Lower lobe of right lung (tissue), 2 donors: ENCODE data around the gene RPE65. TPM values are rescaled to one million over a fixed set of nuclear protein-coding genes. Genes with fewer than 3 reads are reported as not detected.

Experiments used
- ATAC-seq, 2 donors: fragments of 200-7000 bp; cut with Tn5 transposase; one replicate each; pipeline ENCODE4 v1.9.1; 2020 to 2022; ENCODE audit warnings: mild to moderate bottlenecking in 2 of 2, moderate library complexity in 2 of 2
- DNase-seq: peaks from one replicate; pipeline ENCODE4 v3.0.0-alpha.2; 2020
- H3K27ac ChIP-seq: fragments of 200-600 bp; one replicate; pipeline ENCODE4 v1.8.0; 2022
- H3K27me3 ChIP-seq: fragments of 200-600 bp; one replicate; pipeline ENCODE4 v1.8.0; 2022; ENCODE audit warnings: low read depth
- H3K36me3 ChIP-seq: fragments of 200-600 bp; one replicate; pipeline ENCODE4 v1.8.0; 2022; ENCODE audit warnings: mild to moderate bottlenecking
- H3K4me1 ChIP-seq: fragments of 200-600 bp; one replicate; pipeline ENCODE4 v1.8.0; 2022
- H3K4me3 ChIP-seq: fragments of 200-600 bp; one replicate; pipeline ENCODE4 v1.8.0; 2022; ENCODE audit warnings: mild to moderate bottlenecking
- H3K9me3 ChIP-seq: fragments of 200-600 bp; one replicate; pipeline ENCODE4 v1.8.0; 2022
- CTCF ChIP-seq: fragments of 200-600 bp; IDR thresholded peaks from one replicate; pipeline ENCODE4 v1.8.0; 2022; ENCODE audit warnings: antibody characterized with exemption, mild to moderate bottlenecking
- intact Hi-C: fragments of 100-400 bp; cut with DNase I; formaldehyde crosslinking; loops from one replicate; pipeline ENCODE4 v1.11.0; 2022
- total RNA-seq: library from RNA; stranded (reverse); fragmentation: NEBNext Ultra II Directional; extraction: Animal tissue kit (Norgen Biotek cat#: 25700); gene quantifications from one replicate; pipeline ENCODE4 v1.2.1, GENCODE V29; 2021
- donor health status: DM: no; HTN: yes; CAD: no; lungs with severe emphysema.

Gene RPE65
- total RNA-seq, 1 donor from 2014 or later: not detected

GRCh38 chr1:68379085-68379478 lies 70.7 kb downstream of the RPE65 start:
- no peaks in the 10 kb centered on the region for H3K9me3 ChIP-seq
- ATAC-seq: no peak
- H3K27ac ChIP-seq: no peak overlapping the region
- intact Hi-C loops: no loop called here
- H3K4me3 ChIP-seq: no peak overlapping the region
- no peak for TF ChIP-seq CTCF
- no peak for DNase-seq
- H3K36me3 ChIP-seq: no peaks in the 10 kb centered on the region
- H3K4me1 ChIP-seq: no peaks in the 10 kb centered on the region
- no peaks in the 10 kb centered on the region for H3K27me3 ChIP-seq

Other genes with a start within 250 kb of the RPE65 start
- gene WLS, start 217.4 kb downstream of the RPE65 start, total RNA-seq: 85.2 TPM
- 1.2 TPM for gene DEPDC1, start 47.1 kb upstream of the RPE65 start, total RNA-seq